ENCODE data around the gene EPB41. TPM values are rescaled to one million over a fixed set of nuclear protein-coding genes. Genes with fewer than 3 reads are reported as not detected.

The EPB41 gene
- total RNA-seq, 2 donors from 2014 or later, result 65.4 to 74.0 TPM

DNA sequence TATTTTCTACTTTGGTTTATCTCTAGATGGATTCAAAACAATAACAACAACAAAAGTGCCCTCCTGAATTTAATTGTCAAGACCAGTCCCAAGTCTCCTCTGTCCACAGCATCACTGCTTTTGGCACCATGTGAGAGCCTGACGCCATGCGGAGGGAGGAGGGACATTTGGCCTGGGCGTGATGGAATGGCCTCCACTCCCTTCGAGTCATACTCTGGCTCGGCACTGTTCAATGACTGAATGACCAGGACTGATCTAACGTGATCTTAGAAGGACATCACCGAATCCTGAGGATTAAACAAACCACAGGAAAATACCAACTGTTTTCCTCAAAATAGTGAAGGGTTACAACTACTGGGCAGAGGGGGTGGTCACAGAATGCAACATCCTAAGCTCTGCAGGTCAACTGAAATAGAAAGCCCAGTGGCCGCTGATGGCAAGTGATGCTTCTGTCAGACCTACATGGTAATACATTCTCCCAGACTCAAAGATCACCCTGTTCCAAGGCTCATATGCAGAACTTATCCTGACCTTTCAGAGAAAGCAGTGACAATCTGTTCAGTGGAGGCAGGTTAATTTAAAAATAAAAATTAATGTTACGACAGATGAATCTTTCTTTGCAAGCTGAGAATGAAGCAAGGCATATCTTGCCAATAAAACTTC, 248.2 kb downstream of the EPB41 start:
- no peak overlapping the region for H3K27ac ChIP-seq
- TF ChIP-seq, protein P1, sequence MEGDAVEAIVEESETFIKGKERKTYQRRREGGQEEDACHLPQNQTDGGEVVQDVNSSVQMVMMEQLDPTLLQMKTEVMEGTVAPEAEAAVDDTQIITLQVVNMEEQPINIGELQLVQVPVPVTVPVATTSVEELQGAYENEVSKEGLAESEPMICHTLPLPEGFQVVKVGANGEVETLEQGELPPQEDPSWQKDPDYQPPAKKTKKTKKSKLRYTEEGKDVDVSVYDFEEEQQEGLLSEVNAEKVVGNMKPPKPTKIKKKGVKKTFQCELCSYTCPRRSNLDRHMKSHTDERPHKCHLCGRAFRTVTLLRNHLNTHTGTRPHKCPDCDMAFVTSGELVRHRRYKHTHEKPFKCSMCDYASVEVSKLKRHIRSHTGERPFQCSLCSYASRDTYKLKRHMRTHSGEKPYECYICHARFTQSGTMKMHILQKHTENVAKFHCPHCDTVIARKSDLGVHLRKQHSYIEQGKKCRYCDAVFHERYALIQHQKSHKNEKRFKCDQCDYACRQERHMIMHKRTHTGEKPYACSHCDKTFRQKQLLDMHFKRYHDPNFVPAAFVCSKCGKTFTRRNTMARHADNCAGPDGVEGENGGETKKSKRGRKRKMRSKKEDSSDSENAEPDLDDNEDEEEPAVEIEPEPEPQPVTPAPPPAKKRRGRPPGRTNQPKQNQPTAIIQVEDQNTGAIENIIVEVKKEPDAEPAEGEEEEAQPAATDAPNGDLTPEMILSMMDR (IDR thresholded peaks at IDR 0.05), result no peak
- intact Hi-C loops (cut with DNase I), result no loop called here
- H3K9ac ChIP-seq (ENCODE audit: low read depth in 2 of 2, low read length in 2 of 2), result no peak overlapping the region
- peaks cover 5% of the 10 kb centered on the region for H3K4me1 ChIP-seq
- no peaks in the 10 kb centered on the region for H3K9me3 ChIP-seq
- DNase-seq, result no peak
- no peak overlapping the region for H3K4me3 ChIP-seq
- peaks cover 13% of the 10 kb centered on the region for H3K36me3 ChIP-seq
- no peaks in the 10 kb centered on the region for H3K27me3 ChIP-seq

DNA sequence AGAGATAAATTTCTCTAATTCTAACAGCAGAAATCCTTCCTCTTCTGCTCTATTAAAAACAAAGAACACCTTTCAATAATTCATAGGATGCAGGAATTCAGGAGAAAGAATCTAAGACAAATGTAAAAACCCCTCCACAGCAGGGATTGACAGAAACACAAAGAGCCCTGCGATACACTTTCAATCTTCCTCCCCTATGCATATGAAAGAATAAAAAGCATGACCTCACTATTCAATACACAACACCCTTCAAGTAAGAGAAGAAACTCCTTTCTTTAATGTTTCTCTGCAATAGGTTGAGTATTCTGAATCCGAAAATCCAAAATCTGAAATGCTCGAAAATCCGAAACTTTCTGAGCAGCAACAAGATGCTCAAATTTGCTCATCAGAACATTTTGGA, 250.2 kb downstream of the EPB41 start:
- Histone ChIP-seq H3K27me3 (no peaks in the 10 kb centered on the region), H3K9ac (ENCODE audit: low read depth in 2 of 2, low read length in 2 of 2) (no peak overlapping the region), H3K4me3 (no peak overlapping the region), H3K9me3 (no peaks in the 10 kb centered on the region), H3K4me1 (peaks cover 5% of the 10 kb centered on the region), H3K36me3 (peaks cover 7% of the 10 kb centered on the region), H3K27ac (no peak overlapping the region)
- intact Hi-C loops (cut with DNase I), result no loop called here
- DNase-seq, result no peak
- TF ChIP-seq, protein P1 (IDR thresholded peaks at IDR 0.05), result no peak

DNA sequence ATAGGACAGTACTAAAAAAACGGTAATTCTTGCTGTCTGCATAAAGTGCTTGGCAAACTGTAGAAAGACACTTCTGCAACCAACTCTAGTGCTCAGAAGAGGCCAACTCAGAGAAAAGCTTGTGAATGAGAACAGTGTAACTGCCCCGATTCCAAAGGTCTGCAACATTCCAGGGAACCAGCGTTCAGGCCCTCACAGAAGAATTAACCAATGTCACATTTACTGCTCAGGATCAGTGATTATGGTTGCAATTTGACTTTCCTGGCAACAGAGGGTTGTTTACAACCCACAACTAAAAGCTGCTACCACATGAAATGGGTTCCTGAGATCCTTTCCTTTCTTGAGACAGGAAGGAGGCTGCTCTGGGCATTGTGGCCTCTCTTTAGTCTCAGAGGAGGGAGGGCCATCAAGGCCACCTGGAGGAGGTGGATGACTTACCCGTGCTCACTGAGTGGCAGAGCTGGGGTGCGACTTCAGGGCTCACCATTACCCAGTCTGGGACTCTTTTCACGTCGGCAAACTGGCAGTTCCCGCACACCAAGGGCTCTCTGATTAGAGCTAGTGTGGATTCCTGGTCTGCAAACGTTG, 252.0 kb downstream of the EPB41 start:
- Histone ChIP-seq H3K36me3 (no peaks in the 10 kb centered on the region), H3K9me3 (no peaks in the 10 kb centered on the region), H3K4me3 (no peak overlapping the region), H3K27me3 (no peaks in the 10 kb centered on the region), H3K27ac (no peak overlapping the region), H3K4me1 (peaks cover 5% of the 10 kb centered on the region), H3K9ac (ENCODE audit: low read depth in 2 of 2, low read length in 2 of 2) (peak overlapping the region in 1 of 2 donors; percentile 15)
- DNase-seq, result no peak
- intact Hi-C loops (cut with DNase I), result no loop called here
- TF ChIP-seq, protein P1 (IDR thresholded peaks at IDR 0.05), result no peak

GRCh38 chr1:29167904-29168303, 253.5 kb downstream of the EPB41 start:
- H3K4me3 ChIP-seq, result no peak overlapping the region
- intact Hi-C loops (cut with DNase I), result no loop called here
- H3K9ac ChIP-seq (ENCODE audit: low read depth in 2 of 2, low read length in 2 of 2), result no peak overlapping the region
- TF ChIP-seq, protein P1 (IDR thresholded peaks at IDR 0.05), result no peak
- no peak for DNase-seq
- H3K27me3 ChIP-seq, result no peaks in the 10 kb centered on the region
- no peaks in the 10 kb centered on the region for H3K9me3 ChIP-seq
- H3K4me1 ChIP-seq, result peaks cover 5% of the 10 kb centered on the region
- no peaks in the 10 kb centered on the region for H3K36me3 ChIP-seq
- no peak overlapping the region for H3K27ac ChIP-seq

Other genes starting within 250 kb of the EPB41 start
- 10 to 100 TPM; 14.0 to 14.9 TPM for gene GMEB1, start 245.8 kb upstream of the EPB41 start, total RNA-seq
- 10 to 100 TPM; 59.0 to 71.7 TPM for gene YTHDF2, start 177.6 kb upstream of the EPB41 start, total RNA-seq
- gene OPRD1, start 102.4 kb upstream of the EPB41 start, total RNA-seq, result under 1 TPM; 0.12 to 0.16 TPM
- 1 to 10 TPM; 1.5 to 3.3 TPM for gene TMEM200B, start 209.3 kb downstream of the EPB41 start, total RNA-seq

Data from colonic mucosa (tissue), 4 donors.